ENCODE measurements around the gene BTF3L4. TPM values are rescaled to one million over a fixed set of nuclear protein-coding genes. Genes with fewer than 3 reads are reported as not detected.
A peak's percentile ranks its signal among the peaks of the same experiment; 100 is the strongest.

BTF3L4 gene
- total and polyA plus RNA-seq, 2 experiments from 2014 or later = 112 to 154 TPM

DNA sequence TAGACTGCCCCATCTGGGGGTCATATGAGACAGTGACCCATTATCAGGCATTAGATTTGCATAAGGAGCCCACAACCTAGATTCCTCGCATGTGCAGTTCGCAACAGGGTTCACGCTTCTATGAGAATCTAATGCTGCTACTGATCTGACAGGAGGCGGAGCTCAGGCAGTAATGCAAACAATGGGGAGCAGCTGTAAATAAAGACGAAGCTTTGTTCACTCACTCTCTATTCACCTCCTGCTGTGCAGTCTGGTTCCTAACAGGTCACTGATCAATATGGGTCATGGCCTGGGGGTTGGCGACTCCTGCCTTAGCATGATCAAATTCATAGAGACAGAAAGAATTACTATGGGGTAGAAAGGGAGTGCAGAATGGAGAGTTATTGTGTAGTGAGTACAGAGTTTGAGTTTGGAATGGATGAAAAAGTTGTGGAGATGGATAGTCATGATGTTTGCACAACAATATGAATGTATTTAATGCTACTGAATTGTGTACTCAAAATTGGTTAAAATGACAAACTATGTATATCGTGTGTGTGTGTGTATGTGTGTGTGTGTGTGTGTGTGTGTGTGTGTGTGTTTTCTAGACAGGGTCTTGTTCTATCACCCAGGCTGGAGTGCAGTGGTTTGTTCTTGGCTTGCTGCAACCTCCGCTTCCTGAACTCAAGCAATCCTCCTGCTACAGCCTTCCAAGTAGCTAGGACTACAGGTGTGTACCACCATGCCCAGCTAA lies 42.2 kb downstream of the BTF3L4 start (continued):
- TF ChIP-seq, protein P1, sequence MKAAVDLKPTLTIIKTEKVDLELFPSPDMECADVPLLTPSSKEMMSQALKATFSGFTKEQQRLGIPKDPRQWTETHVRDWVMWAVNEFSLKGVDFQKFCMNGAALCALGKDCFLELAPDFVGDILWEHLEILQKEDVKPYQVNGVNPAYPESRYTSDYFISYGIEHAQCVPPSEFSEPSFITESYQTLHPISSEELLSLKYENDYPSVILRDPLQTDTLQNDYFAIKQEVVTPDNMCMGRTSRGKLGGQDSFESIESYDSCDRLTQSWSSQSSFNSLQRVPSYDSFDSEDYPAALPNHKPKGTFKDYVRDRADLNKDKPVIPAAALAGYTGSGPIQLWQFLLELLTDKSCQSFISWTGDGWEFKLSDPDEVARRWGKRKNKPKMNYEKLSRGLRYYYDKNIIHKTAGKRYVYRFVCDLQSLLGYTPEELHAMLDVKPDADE (IDR thresholded peaks at IDR 0.05) = no peak
- TF ChIP-seq, protein P2, sequence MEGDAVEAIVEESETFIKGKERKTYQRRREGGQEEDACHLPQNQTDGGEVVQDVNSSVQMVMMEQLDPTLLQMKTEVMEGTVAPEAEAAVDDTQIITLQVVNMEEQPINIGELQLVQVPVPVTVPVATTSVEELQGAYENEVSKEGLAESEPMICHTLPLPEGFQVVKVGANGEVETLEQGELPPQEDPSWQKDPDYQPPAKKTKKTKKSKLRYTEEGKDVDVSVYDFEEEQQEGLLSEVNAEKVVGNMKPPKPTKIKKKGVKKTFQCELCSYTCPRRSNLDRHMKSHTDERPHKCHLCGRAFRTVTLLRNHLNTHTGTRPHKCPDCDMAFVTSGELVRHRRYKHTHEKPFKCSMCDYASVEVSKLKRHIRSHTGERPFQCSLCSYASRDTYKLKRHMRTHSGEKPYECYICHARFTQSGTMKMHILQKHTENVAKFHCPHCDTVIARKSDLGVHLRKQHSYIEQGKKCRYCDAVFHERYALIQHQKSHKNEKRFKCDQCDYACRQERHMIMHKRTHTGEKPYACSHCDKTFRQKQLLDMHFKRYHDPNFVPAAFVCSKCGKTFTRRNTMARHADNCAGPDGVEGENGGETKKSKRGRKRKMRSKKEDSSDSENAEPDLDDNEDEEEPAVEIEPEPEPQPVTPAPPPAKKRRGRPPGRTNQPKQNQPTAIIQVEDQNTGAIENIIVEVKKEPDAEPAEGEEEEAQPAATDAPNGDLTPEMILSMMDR (conservative IDR thresholded peaks at IDR 0.05; ENCODE audit: low read depth in 2 of 2) = no peak

DNA sequence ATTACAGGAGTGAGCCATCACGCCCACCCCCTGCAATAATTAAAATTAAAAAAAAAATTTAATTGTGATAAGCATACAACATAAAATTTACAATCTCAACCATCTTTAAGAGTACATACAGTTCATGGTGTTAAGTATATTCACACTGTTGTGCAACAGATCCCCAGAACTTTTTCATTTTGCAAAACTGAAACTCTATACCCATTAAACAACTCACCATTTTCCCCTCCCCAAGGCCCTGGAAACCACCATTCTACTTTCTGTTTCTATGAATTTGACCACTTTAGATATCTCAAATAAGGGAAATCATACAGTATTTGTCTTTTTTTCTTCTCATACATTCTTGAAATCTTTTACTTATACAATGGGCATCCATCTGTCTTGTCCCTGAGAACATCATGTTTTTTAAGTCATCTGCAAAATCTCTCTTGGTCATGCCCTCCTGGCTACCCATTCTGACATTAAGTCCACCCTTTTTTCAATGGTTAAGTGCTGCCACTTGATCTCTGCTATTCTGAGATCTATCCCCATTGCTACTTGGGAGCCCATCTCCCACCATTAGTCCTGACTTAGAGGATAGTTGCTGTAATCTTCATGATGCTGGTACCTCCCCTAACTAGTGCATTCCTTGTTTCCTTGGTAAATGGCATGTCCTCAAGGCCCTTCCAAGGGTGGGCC lies 46.4 kb downstream of the BTF3L4 start:
- no peaks in the 10 kb centered on the region for H3K79me2 ChIP-seq (replicated peaks; ENCODE audit: insufficient read depth)
- no peak for DNase-seq (ENCODE audit: low spot score)
- no peak for ATAC-seq
- no peaks in the 10 kb centered on the region for H3K4me1 ChIP-seq (ENCODE audit: insufficient read depth)
- H3K4me3 Mint-ChIP-seq = no peak overlapping the region
- no peak overlapping the region for H3K4me3 ChIP-seq
- no peak overlapping the region for H3K27ac Mint-ChIP-seq
- H2AFZ ChIP-seq = peak overlapping the region; percentile 69; the same call in 1 of the 2 replicates
- no peak overlapping the region for H3K4me2 ChIP-seq
- no peak overlapping the region for H3K27ac ChIP-seq (ENCODE audit: low read depth)
- H3K27me3 Mint-ChIP-seq (ENCODE audit: insufficient read depth, low read depth, poor library complexity) = peaks cover 2% of the 10 kb centered on the region
- H3K9me3 Mint-ChIP-seq = no peaks in the 10 kb centered on the region
- no peaks in the 10 kb centered on the region for H3K36me3 Mint-ChIP-seq (ENCODE audit: low read depth)
- H3K9me2 ChIP-seq (ENCODE audit: insufficient read depth) = peaks cover 4% of the 10 kb centered on the region
- no peaks in the 10 kb centered on the region for H3F3A ChIP-seq (replicated peaks; ENCODE audit: low read depth)
- no peaks in the 10 kb centered on the region for H4K20me1 ChIP-seq (replicated peaks; ENCODE audit: insufficient read depth)
- no peaks in the 10 kb centered on the region for H3K36me3 ChIP-seq (ENCODE audit: insufficient read depth)
- no peaks in the 10 kb centered on the region for H3K4me1 Mint-ChIP-seq
- no peaks in the 10 kb centered on the region for H3K27me3 ChIP-seq (ENCODE audit: insufficient read depth)
- TF ChIP-seq, protein P2 (conservative IDR thresholded peaks at IDR 0.05; ENCODE audit: low read depth in 2 of 2) = no peak
- TF ChIP-seq NANOG (IDR thresholded peaks at IDR 0.05; ENCODE audit: borderline replicate concordance) (no peak), POLR2AphosphoS5 (IDR thresholded peaks at IDR 0.05; ENCODE audit: low read depth) (no peak), ZNF114 (CRISPR knock-in tag; IDR thresholded peaks at IDR 0.05) (no peak), ZNF331 (CRISPR knock-in tag; IDR thresholded peaks at IDR 0.05; ENCODE audit: low read depth) (no peak)
- TF ChIP-seq, protein P3, sequence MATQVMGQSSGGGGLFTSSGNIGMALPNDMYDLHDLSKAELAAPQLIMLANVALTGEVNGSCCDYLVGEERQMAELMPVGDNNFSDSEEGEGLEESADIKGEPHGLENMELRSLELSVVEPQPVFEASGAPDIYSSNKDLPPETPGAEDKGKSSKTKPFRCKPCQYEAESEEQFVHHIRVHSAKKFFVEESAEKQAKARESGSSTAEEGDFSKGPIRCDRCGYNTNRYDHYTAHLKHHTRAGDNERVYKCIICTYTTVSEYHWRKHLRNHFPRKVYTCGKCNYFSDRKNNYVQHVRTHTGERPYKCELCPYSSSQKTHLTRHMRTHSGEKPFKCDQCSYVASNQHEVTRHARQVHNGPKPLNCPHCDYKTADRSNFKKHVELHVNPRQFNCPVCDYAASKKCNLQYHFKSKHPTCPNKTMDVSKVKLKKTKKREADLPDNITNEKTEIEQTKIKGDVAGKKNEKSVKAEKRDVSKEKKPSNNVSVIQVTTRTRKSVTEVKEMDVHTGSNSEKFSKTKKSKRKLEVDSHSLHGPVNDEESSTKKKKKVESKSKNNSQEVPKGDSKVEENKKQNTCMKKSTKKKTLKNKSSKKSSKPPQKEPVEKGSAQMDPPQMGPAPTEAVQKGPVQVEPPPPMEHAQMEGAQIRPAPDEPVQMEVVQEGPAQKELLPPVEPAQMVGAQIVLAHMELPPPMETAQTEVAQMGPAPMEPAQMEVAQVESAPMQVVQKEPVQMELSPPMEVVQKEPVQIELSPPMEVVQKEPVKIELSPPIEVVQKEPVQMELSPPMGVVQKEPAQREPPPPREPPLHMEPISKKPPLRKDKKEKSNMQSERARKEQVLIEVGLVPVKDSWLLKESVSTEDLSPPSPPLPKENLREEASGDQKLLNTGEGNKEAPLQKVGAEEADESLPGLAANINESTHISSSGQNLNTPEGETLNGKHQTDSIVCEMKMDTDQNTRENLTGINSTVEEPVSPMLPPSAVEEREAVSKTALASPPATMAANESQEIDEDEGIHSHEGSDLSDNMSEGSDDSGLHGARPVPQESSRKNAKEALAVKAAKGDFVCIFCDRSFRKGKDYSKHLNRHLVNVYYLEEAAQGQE (IDR thresholded peaks at IDR 0.05; ENCODE audit: unreplicated experiment) = no peak
